NCI-H2196 treated with DMSO at 0.1 percent for 48 hours (cell line): ENCODE measurements around the gene CCL23.
"Not testable (repeated sequence)": the region's sequence is repeated elsewhere in the genome, so short reads cannot be mapped to it uniquely, and the experiment has no call there.

Experiments
- DNase-seq: peaks from one replicate; lab custom pipeline; 2025; ENCODE audit not compliant: unreplicated experiment; lab: John Stamatoyannopoulos, UW

The CCL23 gene

GRCh38 chr17:36017799-36018198, at the start of gene CCL23:
TSS of gene CCL23 (minus strand) at chr17:36017972. CDS start at chr17:36017897, 75 bp downstream.
- no peak for DNase-seq

DNA sequence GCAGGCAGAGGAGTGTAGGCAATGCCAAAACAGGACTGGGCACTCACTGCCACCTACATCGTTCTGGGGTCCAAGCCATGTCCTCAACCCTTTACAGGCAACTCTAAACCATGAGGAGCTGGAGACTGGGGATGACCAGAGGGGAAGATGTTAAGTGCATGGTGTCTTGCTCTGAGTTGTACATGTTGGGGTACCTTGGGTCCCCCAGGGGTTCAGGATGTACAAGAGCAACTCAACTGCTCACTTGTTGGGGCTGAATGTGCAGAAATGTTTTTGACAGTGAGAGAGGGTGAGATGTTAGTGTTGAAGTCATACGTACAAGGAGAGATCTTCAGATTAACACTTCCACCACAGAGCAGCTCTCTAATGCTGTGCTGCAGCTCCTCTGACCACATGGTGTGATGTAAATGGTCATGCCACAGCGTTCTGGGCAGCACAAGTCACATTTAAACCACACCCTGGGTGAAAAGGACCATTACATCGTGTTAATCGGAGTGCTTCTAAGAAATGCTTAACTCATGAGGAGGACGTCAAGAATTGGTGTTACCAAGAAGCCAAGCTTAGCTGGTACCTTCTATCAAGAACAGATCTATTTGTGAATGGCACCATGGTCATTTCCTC, 48.7 kb upstream of the CCL23 start:
- no peak for DNase-seq

DNA sequence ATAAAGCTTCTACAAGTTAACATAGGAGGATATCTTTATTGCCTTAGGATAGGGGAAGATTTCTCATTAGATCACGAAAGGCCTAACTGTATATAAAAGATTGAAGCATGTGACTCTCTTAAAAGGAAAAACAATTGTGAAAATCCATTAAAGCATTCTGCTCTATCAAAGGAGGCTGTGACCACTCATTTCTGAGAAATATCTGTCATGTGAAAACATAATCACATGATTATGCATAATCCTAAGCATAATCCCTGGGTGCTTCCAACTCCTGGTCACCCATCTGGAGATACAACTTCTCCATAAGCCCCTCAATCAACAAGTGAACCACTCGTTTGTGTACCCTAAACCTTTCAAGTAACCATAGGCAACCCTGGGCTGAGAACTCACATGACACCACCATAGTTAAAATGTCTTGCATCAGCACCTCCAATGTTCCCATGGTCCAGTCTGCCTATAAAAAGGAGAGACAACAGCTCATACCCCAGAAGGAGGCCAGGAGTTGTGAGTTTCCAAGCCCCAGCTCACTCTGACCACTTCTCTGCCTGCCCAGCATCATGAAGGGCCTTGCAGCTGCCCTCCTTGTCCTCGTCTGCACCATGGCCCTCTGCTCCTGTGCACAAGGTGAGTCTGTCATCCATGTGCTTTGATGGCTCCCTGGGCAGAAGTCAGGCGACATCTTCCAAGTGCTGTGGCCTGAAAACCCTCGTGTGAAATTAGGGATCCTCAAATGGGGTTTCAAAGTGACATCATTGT, 46.2 kb upstream of the CCL23 start, which contains the start of gene CCL18:
Gene CCL18, plus strand, starts transcription at position 487 of the 756 bp plus-strand sequence. Its CDS starts 71 bp downstream, at position 558.
- DNase-seq: no peak

- no peak for DNase-seq
Observed at GRCh38 chr17:36060816-36061215, 43.0 kb upstream of the CCL23 start.

DNA sequence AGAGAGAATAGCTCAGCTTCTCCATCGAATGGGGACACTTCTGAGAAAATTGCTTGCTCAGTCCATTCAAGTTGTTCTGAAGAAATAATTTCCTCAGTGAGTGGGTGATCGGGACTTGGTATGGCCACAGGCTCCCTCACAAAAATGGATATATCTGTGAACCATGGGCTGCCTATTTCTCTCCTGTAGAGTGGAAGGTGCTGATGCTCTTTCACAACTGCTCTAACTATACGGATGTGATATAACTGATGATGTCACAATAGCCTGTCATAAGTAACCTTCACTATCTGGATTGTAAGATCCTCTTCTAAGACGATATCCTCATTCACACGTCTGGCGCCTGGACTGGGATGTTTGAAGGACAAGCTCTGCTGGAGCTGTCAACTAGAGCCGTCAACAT, 41.6 kb upstream of the CCL23 start:
- DNase-seq: no peak

DNA sequence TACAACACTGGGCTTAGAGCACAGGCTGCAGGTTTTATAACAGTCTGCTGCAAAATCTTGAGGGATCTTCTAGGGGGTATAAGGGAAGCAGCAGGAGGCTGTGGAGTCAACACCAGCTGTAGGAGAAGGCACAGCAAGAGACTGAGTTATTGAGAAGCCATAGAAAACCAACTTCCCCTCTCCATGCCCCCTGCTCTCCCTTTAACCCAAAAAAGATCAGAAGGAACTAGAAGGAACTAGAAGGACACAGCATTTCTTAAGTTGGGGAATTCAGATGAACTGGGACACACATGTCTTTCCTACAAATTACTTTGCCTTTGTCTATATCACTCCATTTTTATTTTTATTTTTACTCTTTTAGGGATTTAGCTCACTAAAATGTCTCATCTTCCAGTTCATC, 40.1 kb upstream of the CCL23 start:
- no peak for DNase-seq

- no peak for DNase-seq
Observed at GRCh38 chr17:36055921-36056520, 38.2 kb upstream of the CCL23 start.

DNA sequence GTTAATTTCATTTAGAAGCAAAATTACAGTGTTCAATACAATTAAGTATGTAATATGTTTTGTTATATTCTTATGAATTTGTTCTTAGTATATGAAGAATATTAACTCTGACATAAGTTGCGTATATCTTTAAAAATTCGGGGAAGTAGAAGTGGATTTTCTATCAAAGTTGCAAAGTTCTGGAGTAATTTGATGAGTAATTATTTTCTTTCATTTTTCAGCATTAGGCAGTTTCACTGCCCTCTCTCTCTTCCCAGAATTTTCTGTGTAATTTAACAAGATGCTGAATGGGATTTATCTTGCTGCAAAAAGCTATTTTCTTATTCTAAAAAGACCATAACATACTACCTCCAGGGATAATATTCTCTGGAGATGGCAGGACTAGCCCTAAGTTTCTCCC, 37.4 kb upstream of the CCL23 start:
- no peak for DNase-seq

GRCh38 chr17:36049643-36050042, 31.9 kb upstream of the CCL23 start:
- no peak for DNase-seq

DNA sequence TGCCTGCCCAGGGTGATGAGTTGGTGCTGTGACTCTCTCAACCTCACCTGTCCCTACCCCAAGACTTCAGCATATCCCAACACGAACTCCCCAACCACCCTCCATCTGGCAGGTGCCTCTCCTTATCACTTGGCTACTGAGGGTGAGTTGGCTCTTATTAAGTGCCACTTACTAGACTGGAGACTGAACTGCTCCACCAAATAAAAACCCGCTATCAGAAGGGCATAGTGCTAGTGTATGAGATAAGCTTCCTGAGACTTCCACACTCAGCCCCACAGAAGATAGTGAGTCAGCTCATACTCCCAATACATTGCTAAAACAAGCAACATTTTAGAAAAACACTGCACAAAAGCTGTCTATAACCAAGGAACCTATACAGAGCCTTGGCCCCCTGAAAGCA, 30.3 kb upstream of the CCL23 start:
- no peak for DNase-seq

DNA sequence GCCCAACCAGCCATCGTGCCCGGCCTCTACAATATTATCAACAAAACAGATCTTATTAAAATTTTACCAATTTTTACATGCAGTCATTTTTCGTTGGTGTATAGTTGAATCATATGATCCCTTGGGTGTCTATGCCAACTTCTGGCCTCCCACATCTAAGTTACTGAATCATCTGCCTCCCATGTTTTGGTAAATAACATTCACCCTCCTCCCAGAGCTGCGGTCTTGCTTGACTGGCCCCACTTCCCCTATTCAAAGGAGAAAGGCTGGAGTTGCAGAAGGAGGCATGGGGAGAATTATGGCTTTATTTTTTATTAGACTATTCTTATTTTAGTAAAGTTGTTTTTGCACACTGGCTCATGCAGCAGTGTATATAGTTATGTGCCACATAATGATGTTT, 18.5 kb upstream of the CCL23 start:
- DNase-seq: no peak

DNA sequence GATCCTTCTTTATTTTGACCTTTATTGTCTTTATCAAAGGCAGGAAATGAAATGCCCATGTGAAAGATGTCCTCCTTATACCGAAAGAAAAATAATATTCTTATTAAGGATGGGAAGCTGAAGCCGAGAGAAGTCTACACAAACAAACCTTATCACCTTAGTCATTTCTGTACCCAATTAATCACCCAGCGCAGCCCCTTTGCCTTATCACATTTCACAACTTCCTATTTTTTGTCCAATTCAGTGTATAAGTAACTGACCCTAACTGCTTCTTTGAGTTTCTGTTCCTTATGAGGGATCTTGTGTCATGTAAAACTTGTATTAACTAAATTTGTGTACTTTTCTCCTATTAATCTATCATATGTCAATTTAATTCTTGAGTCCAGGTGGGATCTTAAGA, 16.4 kb upstream of the CCL23 start:
- no peak for DNase-seq

- no peak for DNase-seq
Observed at GRCh38 chr17:36030956-36031355, 13.2 kb upstream of the CCL23 start.

- no peak for DNase-seq
Observed at GRCh38 chr17:36027761-36028160, 10.0 kb upstream of the CCL23 start.

DNA sequence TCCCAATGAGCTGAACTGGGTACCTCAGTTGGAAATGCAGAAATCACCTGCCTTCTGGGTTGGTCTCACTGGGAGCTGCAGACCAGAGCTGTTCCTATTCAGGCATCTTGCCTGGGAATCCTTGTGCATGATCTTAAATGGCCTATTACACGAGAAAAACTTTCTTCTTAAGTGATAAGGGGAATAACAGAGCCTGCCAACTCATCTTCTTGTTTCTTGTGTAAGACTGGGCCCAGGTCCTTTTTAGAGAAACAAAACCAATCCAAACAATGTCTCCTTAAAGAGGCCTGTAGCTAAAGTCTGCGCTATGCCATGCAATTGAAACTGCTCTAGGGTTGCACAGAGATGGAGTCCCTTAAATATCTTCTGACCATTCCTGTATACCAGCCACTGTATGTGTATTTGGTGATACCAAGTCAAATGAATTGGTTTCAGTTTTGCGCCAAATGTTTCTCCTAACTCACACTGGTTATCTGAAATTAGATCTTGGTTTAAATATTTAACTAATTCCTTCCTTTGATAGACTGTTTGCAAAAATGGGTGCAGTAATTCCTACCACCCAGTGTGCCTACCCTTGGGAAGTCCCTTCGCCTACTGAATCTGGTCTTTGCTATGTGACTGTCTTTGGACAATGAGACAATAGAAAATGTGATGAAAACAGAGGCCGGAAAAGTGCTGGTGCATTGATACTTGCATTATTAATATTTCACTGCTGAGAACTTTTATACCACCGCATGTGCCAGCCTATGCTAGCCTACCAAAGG, 6.5 kb upstream of the CCL23 start:
- no peak for DNase-seq

- DNase-seq: no peak
Observed at GRCh38 chr17:36019423-36019822, 1.7 kb upstream of the CCL23 start.

- DNase-seq: no peak
Observed at GRCh38 chr17:36016555-36016954, 1.2 kb downstream of the CCL23 start.

- DNase-seq: not testable (repeated sequence)
Observed at GRCh38 chr17:36015895-36016294, 1.9 kb downstream of the CCL23 start.

DNA sequence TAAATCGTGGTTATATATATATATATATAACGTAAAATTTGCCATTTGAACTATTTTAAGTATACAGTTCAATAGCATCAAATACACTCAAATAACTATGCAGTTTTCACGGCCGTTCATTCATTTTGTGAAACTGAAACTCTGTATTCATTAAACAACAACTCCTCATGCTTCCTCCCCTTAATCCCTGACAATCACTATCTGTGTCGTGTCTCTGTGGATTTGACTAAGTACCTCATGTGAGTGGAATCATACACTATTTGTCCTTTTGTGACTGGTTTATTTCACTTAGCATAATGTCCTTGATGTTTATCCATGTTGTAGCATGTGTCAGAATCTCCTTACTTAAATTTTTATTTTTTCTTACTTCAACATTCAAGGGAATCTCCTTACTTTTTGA, 2.8 kb downstream of the CCL23 start:
- DNase-seq: no peak

DNA sequence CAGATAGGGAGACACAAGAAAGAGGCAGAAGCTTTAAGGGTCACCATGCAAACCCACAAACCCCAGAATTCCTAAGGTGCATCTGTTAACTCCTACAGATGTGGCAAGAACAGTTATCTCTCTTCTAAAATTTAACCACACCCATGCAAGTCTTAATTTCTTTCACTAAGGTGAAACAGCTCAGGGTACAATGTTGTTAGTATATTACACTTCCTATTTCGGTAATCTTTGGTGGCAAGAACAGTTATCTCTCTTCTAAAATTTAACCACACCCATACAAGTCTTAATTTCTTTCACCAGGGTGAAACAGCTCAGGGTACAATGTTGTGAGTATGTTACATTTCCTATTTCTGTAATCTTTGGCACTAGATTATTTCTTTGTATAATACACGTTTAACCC, 6.6 kb downstream of the CCL23 start:
- no peak for DNase-seq

- DNase-seq: no peak
Observed at GRCh38 chr17:36008998-36009665, 8.6 kb downstream of the CCL23 start.
